Measurements from ENCODE around the gene MTX1.

- no peak for TF ChIP-seq MAFK (IDR thresholded peaks at IDR 0.05; ENCODE audit: low read depth, low read length)
- no peak for TF ChIP-seq CTCF (conservative IDR thresholded peaks at IDR 0.05; ENCODE audit: low read depth, low read length)
- TF ChIP-seq RFX5 (IDR thresholded peaks at IDR 0.05; ENCODE audit: low read depth, low read length), result no peak
These were observed 45.3 kb downstream of the MTX1 start for GRCh38 chr1:155253797-155254196.
